Activated CD4-positive, CD25-positive, alpha-beta regulatory T cell (primary cell): ENCODE data around the gene PACRG.
"Not testable (repeated sequence)": the region's sequence is repeated elsewhere in the genome, so short reads cannot be mapped to it uniquely, and the experiment has no call there.

ENCODE experiments used
- DNase-seq, 4 experiments: peaks; one replicate each; lab custom pipeline; 2025; lab: John Stamatoyannopoulos, UW

The PACRG gene

DNA sequence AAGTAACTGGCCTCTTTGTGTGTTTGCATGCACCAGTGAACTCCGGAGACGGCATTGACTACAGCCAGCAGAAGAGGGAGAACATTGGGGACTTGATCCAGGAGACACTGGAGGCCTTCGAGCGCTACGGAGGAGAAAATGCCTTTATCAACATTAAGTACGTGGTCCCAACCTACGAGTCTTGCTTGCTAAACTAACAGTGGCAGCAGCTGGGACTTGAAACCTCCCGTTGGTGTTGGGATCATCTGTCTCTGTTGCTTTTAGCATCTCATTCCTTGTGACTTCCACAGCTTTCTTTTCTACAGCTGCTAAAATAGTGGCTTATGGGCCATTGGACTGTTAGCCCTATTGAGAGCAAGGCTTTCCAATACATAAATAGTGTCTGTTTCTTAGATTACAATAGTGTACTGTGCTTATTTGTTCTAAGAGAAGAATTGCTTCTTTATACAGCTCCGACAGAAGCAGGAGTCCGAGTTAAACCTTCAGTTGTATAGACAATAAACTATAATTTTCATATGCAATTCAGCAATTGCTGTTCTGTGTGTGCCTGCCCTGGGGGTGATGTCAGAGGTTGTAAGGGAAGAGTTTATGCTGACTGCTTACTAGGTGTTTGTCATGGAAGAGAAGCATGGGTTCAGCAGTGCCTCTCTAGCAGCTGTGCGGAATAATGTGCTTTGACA lies 587.2 kb downstream of the PACRG start:
- DNase-seq = no peak

DNA sequence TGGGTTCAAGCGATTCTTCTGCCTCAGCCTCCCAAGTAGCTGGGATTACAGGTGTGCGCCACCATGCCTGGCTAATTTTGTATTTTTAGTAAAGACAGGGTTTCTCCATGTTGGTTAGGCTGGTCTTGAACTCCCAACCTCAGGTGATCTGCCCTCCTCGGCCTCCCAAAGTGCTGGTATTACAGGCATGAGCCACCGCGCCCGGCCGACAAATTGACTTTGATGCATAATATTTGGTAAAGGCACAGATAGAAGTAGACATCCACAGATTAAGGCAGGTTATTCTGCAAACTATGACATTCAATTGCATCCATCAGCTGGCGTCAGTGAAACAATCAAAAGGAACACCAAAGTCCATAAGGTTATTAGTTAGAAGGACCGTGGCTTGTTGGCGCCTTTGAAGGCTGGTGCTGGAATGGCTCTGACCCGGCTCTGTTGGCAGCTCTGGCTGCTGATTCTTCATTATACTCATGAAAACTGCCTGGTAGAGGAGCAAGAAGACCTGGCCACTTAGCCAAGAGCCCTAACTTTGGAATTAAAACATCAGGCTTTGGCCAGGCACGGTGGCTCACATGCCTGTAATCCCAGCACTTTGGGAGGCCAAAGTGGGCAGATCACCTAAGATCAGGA lies 589.2 kb downstream of the PACRG start:
- not testable (repeated sequence) for DNase-seq

DNA sequence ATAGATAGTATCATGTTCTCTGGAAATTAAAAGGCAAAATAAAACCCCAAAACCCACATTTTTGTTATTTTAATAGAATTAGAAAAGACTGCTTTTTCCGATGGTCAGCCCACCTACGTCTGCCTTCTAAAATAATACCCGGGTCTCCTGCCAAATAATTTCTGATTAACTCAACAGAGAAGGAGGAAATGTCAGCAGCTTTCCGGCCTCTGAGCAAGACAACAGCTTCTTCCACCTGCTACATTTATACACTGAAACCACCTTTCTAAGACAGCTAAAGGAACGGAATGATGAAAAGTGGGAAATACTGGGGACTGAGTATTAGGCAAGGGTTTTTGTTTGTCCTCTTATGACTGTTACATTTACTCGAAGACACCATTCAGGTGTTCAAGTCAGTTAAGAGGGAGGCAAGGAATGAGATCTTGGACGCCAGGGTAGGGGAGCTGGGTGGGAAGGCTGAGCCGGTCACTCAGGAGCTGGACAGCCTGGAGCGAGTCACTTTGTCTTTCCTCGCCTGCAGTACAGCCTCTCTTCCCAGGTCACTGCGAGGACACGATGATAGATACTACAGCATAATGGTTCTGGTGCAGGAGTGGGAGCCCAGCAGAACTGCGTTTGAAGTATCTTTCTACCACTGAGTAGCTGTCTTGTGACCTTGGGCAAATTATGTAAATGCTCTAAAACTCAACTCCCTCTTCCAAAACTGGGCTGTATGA lies 590.5 kb downstream of the PACRG start:
- DNase-seq = no peak

DNA sequence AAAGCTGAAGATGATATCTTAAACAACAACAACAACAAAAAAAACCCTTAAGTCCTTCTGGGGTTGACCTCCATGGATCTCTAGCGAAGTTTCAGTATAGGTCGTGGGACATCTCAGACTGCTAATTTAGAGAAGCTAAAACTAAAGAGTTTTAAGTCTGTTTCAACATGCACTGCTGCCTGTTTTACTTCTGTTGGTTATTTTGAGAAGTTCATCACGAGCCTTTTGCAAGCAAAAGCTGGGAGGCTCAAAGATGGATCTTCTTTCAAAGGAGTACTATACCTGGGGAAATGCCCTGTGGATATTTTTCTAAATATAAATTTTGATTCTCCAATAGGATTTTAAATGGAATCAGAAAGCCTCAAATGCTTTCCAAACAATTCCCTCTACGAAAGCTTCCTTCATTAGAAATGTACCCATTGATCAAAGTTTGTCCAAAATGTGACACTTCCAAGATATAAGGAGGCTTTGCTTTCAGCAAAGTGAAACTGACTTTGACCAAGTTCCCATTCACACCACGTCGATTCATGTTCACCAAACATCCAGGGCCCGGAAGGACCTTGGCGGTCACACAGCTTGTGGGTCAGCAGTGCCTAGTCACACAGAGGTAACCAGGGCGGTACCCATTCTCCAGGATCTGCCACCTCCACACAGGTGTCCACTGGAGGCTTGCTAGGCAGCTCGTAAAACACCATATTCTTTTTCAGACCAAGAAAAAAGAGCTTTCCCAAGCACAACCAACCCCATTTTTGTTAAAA lies 592.0 kb downstream of the PACRG start:
- DNase-seq = no peak

DNA sequence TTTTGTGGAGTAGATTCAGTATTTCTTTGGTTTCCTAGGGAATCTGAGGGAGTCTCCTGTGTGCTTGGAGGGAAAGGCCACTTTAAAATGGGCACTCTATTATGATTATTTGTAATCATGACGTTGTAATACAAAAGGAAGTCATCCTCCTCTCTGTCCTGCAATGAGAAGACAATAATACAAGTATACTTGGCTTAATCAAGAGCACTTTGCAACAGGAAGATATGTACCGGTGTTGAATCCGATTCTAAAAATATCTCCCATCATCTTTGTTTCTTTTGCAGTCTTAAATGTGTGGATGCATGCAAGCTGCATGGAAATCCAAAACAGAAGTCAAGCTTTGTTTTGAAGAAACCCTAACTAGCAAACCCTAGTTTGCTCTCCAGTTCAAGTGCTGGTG lies 592.6 kb downstream of the PACRG start:
- no peak for DNase-seq

DNA sequence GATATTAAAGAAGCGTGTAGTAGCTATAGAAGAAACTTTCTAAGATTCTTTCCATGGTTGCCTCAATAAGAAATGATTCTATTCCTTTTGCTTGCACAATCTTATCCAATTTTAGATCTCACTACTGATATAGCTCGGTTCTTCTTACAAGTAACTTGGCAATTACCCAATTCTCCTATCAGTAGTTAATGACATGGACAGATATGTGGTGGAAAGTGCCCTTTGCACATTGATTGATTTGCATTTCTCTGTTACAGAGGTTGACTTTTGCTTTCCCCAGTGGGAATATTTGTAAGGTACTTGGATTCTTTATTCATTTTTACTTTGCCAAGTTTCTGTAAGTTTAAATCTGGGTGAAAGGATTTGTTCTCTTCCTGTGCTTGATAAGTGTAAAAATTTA lies 593.0 kb downstream of the PACRG start:
- no peak for DNase-seq

DNA sequence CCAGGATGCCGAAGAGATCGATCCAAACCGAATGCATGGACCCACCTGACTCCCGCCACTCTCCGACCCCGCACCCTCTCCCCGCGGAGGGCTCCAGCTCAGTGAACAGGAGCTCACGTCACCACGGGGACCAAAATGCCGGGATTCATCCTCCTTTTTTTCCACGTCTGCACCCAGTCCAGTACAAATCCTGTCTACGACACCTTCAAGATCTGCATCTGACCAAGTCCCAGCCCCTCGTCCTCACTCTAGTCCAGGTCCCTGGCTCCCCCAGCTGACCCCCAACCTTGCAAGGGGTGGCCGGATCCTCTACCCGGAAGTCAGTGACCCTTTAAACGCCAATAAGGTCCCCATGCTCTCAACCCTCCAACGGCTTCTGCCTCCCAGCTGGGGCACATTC lies 593.9 kb downstream of the PACRG start:
- DNase-seq = no peak

DNA sequence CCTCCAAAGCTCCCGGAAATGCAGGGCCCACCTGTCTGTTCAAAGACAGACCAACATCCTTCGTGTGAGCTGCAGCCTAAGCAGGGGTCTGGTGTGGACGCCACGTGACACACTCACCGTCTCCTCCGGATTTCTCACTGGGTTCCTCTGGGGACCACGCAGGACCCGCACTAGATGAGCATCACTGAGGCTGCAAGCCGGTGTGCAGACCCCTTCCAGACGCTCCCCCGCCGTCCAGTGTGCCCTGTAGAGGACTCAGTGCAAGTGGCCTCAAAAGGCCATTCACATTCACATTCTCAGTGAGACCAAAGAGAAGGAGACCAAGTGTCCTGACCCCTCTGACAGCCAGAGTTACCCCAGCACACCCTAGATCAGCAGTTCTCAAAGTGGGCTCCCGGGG lies 595.5 kb downstream of the PACRG start:
- DNase-seq = no peak

DNA sequence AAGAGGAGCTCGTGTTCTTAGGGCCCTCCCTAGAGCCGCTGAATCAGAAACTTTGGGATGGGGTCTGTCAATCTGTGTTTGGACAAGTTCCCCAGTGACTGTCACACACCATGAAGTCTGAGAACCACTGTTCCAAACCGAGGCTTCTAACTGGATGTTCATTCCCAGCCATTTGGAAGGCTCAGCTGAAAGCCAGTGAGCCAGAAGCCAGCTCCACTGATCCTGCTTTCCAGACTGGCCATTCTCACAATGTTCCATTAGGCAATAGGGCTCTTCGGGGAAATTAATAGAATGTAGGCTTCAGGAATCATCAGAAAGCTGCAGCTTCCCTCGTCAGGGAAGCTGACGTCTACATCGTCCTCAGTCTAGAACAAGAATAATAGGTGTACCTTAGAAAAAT lies 595.9 kb downstream of the PACRG start:
- no peak for DNase-seq

DNA sequence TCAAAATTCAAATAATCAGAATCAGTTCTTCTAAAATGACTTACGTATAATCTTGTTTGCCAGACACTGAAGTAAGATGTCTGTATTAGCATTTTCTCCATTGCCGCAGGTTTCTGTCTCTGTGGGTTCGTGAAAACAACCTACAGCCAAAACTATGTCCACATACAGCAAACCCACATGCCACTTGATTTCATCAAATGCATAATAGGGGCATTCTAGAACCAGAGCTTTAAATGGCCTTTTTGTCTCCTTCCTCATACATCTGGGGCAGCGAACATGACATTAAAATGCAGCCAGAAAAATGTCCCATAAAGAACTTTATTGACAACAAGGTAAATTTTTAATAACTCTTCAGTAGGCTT lies 596.5 kb downstream of the PACRG start:
- DNase-seq = no peak

DNA sequence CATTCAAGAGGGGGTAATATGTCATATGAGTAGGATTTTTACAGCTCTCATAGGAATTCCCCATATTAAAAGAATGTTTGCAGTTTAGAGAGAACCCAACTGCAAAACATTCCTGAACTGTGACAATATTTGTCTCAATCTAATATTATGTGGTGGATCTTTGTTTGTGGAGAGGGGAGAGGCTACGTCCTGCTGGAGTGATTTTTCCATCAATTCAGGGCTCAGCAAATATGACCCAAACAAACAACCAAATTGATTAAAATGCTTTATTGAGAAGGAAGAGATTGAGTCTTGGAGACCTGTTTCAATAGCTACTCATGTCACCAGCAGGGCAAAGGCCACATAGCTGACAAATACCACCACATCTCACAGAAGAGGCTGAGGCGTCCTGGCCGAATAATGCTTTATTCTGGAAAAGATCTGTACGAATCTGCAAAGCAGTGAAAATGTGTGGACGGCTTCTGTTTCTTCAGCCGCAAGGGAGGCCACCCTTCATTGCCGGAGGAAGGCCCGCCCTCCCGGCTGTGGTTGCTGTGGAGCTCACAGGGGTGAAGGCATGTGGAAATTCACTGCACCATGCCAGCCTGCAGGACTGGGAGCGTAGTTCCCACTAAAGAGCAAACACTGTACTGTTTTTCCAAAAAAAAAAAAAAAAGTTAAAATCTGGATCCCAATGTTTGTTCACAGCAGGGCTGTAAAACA lies 597.1 kb downstream of the PACRG start:
- no peak for DNase-seq

DNA sequence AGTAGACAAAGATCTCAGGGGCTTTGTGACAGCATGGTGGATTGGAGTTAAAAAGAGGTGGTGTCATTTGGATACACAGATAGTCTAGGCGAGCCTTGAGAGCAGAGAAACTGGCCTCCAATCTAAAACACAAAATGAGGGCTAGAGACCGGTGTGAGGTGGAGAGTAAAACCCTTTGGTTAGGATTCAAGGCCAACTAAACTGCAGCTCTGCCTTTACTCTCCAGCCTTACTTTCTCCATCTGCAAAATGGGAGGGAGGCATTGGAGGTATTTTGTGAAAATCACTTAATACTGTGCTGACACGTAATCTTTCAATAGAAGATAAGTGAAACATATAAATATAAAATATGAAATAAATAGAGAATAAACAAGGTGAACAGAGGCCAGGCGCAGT lies 597.6 kb downstream of the PACRG start:
- no peak for DNase-seq

DNA sequence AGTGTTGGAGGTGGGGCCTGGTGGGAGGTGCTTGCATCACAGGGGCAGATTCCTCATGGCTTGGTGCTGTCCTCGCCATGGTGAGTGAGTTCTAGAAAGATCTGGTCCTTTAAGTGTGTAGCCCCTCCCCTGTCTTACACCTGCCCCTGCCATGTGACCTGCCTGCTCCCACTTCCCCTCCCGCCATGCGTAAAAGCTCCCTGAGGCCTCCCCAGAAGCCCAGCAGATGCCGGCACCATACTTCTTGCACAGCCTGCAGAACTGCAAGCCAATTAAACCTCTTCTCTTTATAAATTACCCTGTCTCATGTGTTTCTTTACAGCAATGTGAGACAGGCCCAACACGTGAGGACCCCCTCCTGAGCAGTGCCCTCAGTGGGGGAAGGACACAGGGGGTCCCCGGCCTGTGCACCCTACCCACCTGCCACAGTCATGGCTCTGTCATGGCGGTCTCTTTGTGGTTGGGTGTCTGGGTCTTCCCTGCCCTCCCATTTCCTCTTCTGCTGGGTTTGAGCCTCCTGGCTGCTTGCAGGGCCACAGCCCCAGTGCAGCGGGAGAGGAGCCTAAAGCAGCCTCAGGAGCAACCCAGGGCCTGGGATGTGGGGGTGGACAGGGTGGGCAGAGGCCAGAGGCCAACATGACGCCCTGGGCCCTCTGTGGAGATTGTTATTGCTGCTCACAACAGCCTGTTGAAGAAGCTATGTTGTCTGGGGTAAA lies 599.5 kb downstream of the PACRG start:
- DNase-seq = no peak

DNA sequence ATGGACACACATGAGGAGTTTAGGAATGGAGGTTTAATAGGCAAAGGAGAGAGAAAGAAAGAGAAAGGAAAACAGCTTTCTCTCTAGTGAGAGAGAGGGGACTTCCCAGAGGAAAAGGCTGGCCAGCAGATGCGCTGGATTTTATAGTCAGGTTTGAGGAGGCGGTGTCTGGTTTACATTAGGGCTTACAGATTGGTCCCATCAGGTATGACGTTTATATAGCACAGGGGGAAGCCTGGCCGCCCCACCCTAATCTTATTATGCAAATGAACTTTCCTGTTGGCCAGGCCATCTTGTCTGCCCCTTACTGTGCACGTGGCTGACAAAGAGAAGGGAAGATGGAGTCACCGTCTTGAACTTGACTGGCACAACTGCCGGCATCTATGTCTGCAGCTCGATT lies 600.1 kb downstream of the PACRG start:
- DNase-seq = no peak

DNA sequence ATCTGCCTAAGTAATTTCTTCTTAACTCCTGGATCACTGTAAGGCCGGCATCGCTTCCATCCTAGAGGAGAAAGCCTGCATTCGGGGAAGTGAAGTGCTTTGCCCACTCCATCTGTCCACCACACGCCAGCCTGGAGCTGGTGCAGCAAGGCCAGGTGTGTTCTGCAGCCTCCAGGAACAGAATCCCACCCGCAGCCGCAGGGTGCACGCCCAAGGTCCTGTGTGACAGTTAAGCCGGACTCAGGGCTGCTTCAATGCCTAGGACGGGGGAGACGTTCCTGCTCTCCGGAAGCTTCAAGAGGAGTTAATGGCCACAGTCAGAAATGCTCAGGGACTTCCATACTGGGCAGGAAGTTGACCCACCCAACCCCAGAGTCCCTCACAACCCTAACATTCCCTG lies 600.6 kb downstream of the PACRG start:
- DNase-seq = no peak

DNA sequence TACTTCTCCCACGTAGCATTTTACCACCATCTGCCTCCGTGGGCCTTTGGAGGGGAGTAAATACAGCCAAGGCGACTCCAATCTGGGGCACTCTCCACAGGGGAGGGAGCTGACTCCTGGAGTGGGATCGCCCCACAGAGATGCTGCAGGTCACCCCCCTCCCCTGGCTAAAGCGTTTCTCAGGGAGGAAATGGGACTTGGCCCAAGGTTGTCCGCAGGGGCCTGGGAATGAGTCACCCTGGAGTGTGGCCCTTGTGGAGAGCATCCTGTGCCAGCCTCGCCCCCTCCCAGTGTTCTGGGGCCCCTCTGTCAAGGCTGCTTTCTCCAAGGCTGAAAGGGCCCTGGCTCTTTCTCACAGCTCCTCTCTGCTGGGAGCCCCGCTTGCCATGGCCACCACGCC lies 602.2 kb downstream of the PACRG start:
- DNase-seq = no peak

DNA sequence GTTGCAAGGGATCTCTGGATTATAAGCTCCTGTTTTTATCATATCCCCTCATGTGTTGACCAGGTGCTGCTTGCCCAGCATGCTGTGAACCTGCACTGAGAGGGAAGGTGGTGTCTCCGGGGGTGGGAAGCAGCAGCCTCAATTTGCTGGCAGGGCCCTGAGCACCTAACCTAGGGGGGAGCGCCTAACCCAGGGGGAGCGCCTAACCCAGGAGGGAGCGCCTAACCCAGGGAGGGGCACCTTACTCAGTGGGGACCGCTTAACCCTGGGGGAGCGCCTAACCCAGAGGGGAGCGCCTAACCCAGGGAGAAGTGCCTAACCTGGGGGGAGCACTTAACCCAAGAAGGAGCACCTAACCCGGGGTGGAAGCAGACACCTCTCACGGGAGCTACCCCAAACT lies 603.5 kb downstream of the PACRG start:
- no peak for DNase-seq

DNA sequence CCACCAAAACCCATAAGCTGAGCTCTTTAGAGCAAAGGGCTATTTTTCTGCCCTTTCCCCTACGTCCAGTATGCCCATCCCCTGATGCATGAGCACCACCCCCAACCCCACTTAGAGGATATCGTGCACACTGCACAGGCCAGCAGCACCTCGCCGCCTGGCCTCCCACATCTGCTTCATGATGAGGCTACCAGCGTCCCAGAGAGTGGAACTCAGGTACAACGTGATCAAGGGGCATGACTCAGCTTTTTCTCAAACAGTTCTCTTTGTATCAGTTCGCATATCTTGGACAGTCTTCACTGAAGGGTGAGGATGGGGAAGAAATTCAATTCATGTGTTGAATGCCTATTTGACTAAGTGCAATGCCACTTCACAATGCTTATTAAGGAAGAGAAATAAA lies 604.8 kb downstream of the PACRG start:
- DNase-seq = no peak

DNA sequence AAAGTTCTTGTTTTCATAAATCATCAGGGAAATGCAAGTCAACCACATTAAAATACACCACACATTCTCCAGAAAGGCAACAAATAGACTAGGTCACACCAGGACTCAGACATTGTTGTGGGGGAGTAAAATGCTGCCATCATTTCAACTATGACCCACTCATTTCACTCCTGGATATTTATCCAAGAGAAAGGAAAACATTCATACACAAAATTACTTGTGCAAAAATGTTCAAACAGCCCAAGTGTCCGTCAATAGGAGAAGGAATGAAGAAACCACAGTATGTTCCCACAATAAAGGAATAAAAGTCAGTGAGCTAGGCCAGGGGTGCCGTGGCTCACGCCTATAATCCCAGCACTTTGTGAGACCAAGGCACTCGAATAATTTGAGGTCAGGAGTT lies 605.3 kb downstream of the PACRG start:
- DNase-seq = no peak

DNA sequence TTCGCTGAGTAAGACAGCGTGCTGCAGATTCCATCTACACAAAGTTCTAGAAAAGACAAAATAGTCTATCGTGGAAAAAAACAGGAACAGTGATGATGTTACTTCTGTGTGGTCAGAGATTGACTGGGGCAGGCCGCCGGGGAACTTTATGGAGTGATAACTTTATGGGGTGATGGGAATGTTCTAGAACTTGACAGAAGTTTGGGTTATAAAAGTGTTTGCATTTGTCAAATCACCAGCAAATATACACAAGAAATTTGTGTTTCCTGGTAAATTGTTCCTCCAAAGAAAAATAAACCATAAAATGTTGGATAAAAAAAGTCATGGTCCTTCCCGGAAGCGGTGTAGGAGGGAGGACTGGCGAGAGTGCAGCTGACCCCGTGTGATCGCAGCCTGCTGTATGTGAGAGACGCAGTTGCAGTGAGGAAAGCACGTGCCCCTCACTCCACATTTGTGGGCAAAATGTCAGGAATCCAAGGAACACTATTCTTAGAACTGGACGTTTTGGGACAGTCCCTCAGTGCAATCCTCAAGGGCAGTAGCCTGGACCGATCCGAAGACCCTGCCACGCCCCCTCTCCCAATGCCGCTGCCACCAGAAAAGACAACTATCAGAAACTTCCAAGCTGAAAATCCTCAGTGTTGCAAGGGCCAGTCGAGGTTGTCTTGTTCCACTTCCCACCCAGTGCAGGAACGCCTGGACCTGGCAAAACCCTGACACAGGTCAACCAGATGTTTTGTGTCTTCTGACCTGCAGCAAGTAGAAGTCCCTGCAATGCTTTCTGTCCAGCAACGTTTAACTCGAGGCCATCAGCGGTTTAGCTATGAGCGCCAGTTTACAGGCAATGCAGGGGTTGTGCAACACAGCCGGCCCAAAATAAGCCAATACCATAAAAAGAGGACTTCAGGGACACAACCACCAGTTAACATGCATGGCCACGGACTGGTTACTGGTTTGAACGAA lies 606.2 kb downstream of the PACRG start:
- DNase-seq = no peak
